Osteocyte (in vitro differentiated cells): ENCODE data around the gene SND1. TPM values are rescaled to one million over a fixed set of nuclear protein-coding genes. Genes with fewer than 3 reads are reported as not detected.

Experiments
- DNase-seq: peaks from one replicate; pipeline ENCODE4 v3.0.0; 2021; ENCODE audit warnings: mixed read lengths; ENCODE audit not compliant: unreplicated experiment; ENCODE audit errors: extremely low spot score
- H3K27ac Mint-ChIP-seq: one replicate; pipeline ENCODE4 v1.8.0; 2021; ENCODE audit warnings: mild to moderate bottlenecking, mixed read lengths; ENCODE audit not compliant: unreplicated experiment
- H3K27me3 Mint-ChIP-seq: one replicate; pipeline ENCODE4 v1.8.0; 2021; ENCODE audit warnings: mixed read lengths; ENCODE audit not compliant: unreplicated experiment
- H3K36me3 Mint-ChIP-seq: one replicate; pipeline ENCODE4 v1.8.0; 2021; ENCODE audit warnings: mixed read lengths; ENCODE audit not compliant: unreplicated experiment
- H3K4me1 Mint-ChIP-seq: one replicate; pipeline ENCODE4 v1.8.0; 2021; ENCODE audit warnings: mixed read lengths; ENCODE audit not compliant: unreplicated experiment
- H3K4me3 Mint-ChIP-seq: one replicate; pipeline ENCODE4 v1.8.0; 2021; ENCODE audit warnings: mild to moderate bottlenecking, moderate library complexity, mixed read lengths; ENCODE audit not compliant: unreplicated experiment
- H3K9me3 Mint-ChIP-seq: one replicate; pipeline ENCODE4 v1.8.0; 2021; ENCODE audit warnings: mixed read lengths; ENCODE audit not compliant: unreplicated experiment
- total RNA-seq: library from RNA; stranded (reverse); gene quantifications from 2 replicates; pipeline ENCODE4 v1.2.1, GENCODE V29; 2021
- TF ChIP-seq, protein P1 (sequence below): fragments of 200-600 bp; sonication (generic); IDR thresholded peaks from 2 replicates; pipeline ENCODE4 v1.5.0; 2021; ENCODE audit warnings: antibody characterized with exemption, mild to moderate bottlenecking, moderate library complexity

SND1 gene
- total RNA-seq, 1 donor from 2014 or later, result 229 TPM

DNA sequence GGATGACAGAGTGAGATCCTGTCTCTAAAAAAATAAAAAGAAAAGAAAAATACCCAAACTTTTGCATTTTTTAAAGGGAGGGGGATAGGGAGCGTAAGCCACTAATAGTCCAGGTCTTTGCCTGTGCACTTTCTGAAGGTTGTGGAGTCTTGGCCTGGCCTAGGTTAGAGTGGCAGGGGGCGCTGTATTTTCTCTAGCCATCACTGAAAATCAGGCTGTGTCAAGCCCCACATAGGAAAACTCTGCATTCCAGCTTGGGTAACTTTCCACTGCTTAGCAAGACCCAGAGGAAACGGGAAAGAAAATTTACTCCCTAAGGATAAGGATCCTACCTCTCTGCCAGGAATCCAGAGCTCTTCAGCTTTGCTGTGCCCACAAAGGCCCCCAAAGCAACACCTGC is 23.5 kb upstream of the SND1 start:
- Mint-ChIP-seq H3K9me3 (no peaks in the 10 kb centered on the region), H3K36me3 (no peaks in the 10 kb centered on the region), H3K4me3 (no peak overlapping the region), H3K27me3 (peaks cover 35% of the 10 kb centered on the region), H3K27ac (no peak overlapping the region), H3K4me1 (no peaks in the 10 kb centered on the region)
- no peak for DNase-seq
- TF ChIP-seq, protein P1, sequence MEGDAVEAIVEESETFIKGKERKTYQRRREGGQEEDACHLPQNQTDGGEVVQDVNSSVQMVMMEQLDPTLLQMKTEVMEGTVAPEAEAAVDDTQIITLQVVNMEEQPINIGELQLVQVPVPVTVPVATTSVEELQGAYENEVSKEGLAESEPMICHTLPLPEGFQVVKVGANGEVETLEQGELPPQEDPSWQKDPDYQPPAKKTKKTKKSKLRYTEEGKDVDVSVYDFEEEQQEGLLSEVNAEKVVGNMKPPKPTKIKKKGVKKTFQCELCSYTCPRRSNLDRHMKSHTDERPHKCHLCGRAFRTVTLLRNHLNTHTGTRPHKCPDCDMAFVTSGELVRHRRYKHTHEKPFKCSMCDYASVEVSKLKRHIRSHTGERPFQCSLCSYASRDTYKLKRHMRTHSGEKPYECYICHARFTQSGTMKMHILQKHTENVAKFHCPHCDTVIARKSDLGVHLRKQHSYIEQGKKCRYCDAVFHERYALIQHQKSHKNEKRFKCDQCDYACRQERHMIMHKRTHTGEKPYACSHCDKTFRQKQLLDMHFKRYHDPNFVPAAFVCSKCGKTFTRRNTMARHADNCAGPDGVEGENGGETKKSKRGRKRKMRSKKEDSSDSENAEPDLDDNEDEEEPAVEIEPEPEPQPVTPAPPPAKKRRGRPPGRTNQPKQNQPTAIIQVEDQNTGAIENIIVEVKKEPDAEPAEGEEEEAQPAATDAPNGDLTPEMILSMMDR, result peak; percentile 15

DNA sequence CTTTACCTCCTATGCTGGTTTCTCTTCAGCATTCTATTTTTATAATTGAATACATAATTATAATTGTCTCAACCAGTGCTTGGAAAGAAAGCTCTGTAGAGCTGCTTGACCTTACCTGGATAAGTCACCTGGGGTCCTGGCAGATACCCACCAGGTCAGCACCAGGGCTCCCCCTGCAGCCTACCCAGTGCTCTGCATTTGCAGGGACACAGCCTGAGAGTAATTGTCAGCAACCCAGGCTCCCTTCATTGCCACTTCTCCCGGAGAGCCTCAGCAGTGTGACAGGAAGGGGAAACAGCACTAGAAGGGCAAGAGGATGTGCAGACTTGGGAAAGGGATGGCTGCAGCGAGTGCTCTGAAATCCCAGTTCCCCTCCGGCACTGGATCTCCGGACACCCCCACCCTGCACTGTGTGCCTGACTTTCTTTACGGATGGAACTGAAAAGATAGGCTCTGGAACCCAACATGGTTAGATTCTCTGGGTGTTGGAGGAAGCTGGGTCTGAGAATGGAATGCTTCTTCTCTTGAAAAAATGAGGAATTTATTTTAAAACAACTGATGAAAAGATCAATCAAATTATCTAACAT is 22.6 kb upstream of the SND1 start:
- no peak overlapping the region for H3K27ac Mint-ChIP-seq
- no peaks in the 10 kb centered on the region for H3K9me3 Mint-ChIP-seq
- H3K36me3 Mint-ChIP-seq, result no peaks in the 10 kb centered on the region
- no peak for DNase-seq
- no peak overlapping the region for H3K4me3 Mint-ChIP-seq
- no peaks in the 10 kb centered on the region for H3K4me1 Mint-ChIP-seq
- H3K27me3 Mint-ChIP-seq, result peaks cover 29% of the 10 kb centered on the region
- TF ChIP-seq, protein P1, result peak; percentile 42

DNA sequence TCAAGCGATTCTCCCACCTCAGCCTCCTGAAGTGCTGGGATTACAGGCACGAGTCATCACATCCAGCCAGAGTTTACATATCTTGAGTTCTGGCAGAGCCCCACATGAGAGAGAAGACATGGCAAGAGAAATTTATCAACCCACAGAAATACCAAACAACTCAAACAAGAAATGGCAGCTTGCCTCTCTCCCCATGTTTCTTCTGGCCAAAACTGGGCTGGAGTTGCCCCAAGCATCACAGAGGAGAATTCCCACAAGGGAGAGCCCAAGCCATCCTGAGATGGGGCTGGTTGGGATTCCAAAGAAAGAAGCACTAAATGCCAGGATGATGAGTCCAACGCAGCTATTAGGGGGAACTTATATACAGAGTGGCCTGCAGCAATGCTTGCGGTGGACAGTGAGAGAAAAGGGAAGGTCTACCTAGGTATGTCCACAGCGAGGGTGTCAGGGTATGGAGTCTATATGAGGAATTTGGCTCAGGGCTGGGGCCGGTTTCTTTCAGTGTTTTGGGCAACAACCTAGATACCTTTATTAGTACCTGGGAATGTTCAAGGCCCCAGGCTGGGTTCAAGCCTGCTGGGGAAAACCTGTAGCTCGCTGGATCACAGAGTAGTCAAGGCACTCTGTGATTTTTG is 19.6 kb upstream of the SND1 start:
- Mint-ChIP-seq H3K9me3 (no peaks in the 10 kb centered on the region), H3K4me3 (no peak overlapping the region), H3K27ac (no peak overlapping the region), H3K4me1 (peaks cover 4% of the 10 kb centered on the region), H3K36me3 (no peaks in the 10 kb centered on the region), H3K27me3 (peaks cover 13% of the 10 kb centered on the region)
- TF ChIP-seq, protein P1, result no peak
- DNase-seq, result no peak

DNA sequence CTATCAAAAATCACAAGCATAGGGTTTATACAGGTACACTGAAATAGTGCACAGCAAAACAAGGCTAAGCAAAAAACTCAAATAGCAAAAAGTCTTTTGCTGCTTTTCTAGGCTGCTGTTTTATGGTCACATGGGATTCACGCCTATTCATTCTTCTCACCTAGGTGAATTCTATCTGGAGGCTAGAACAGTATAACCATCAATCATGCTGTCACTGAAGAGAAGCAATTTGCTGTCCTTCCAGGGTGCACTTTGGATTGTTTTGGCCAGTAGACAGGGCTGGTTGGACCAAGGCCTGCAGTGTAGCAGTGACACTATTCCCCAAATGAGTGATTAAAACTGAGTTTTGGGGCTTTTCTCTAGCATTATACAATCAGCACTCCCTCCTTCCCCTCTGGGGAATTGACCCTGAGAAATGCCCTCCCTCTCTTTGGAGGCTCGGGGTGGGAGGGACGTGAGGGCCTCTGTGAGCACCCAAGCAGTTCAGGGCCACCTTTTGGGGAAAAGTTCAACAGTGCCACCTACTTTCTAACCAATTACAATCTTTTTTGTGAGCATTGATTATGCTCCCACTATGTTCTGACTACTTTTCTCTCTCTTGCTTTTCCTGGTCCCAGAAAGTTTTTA is 16.2 kb upstream of the SND1 start:
- no peaks in the 10 kb centered on the region for H3K9me3 Mint-ChIP-seq
- peaks cover 6% of the 10 kb centered on the region for H3K4me1 Mint-ChIP-seq
- H3K27me3 Mint-ChIP-seq, result peaks cover 2% of the 10 kb centered on the region
- H3K27ac Mint-ChIP-seq, result no peak overlapping the region
- H3K4me3 Mint-ChIP-seq, result no peak overlapping the region
- no peaks in the 10 kb centered on the region for H3K36me3 Mint-ChIP-seq
- DNase-seq, result no peak
- TF ChIP-seq, protein P1, result no peak

DNA sequence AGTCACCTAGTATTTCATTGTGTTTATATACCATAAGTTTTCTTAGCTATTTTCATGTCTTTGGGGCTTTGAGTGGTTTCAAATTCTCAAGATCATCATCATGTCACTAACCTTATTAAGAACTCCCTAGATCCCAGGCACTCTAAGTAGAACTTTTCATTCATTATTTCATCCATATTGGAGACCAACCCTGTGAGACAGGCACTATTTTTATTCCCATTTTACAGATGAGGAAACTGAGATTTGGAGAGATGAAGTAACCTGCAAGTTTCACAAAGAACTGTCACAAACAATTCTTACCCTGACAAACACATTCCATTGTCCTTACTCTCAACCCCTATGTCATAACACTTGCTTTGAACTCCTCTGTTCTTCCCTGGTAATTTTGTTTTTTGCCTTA is 13.8 kb upstream of the SND1 start:
- TF ChIP-seq, protein P1, result no peak
- Mint-ChIP-seq H3K36me3 (no peaks in the 10 kb centered on the region), H3K9me3 (no peaks in the 10 kb centered on the region), H3K4me3 (no peak overlapping the region), H3K27me3 (peaks cover 2% of the 10 kb centered on the region), H3K4me1 (peaks cover 15% of the 10 kb centered on the region), H3K27ac (no peak overlapping the region)
- no peak for DNase-seq
